Stomach (tissue), 4 donors: ENCODE results near the gene RAG1.

Experiments used
- CTCF ChIP-seq, 7 experiments: fragments of 450-650 bp in 4 of 7; fragments of 200-600 bp in 3 of 7; sonication (generic) in 3 of 7; IDR thresholded peaks; one replicate each; pipeline ENCODE4 v1.5.1; 2016 to 2019; ENCODE audit warnings: antibody characterized with exemption in 7 of 7, control low read depth in 2 of 7, mild to moderate bottlenecking in 1 of 7
- EP300 ChIP-seq: sonication (generic); formaldehyde crosslinking; IDR thresholded peaks from one replicate; pipeline ENCODE4 v1.6.1; 2017; ENCODE audit warnings: antibody characterized with exemption
- POLR2A ChIP-seq, 4 donors: fragments of 450-650 bp; IDR thresholded peaks; one replicate each; pipeline ENCODE4 v1.6.1; 2016; ENCODE audit warnings: antibody characterized with exemption in 4 of 4, control low read depth in 2 of 4, mild to moderate bottlenecking in 1 of 4, moderate library complexity in 1 of 4
- POLR2AphosphoS5 ChIP-seq, 3 donors: sonication (generic); formaldehyde crosslinking; IDR thresholded peaks; one replicate each; pipeline ENCODE4 v1.6.1; 2016; ENCODE audit warnings: antibody characterized with exemption in 3 of 3

GRCh38 chr11:36619502-36619901, 51.7 kb downstream of the RAG1 start:
- no peak for TF ChIP-seq POLR2AphosphoS5 (IDR thresholded peaks at IDR 0.05)
- no peak for TF ChIP-seq CTCF (IDR thresholded peaks at IDR 0.05)
- no peak for TF ChIP-seq POLR2A (IDR thresholded peaks at IDR 0.05)
- no peak for TF ChIP-seq EP300
